HepG2 (cell line): ENCODE results near the gene NELL1. TPM values are rescaled to one million over a fixed set of nuclear protein-coding genes. Genes with fewer than 3 reads are reported as not detected.

Source experiments
- ATAC-seq: fragments of 200-7000 bp; cut with Tn5 transposase; 3 replicates; pipeline ENCODE4 v1.9.1; 2020; ENCODE audit warnings: mild to moderate bottlenecking, moderate library complexity
- BruUV-seq: library from RNA; stranded (reverse); fragments of 400-500 nt; replicated peaks from 2 replicates; lab custom pipeline; 2021; lab: Mats Ljungman, UMichigan
- CTCF ChIA-PET: fragments of 300-600 bp; formaldehyde crosslinking; extraction: SDS; loops from one replicate; lab custom pipeline; 2021; ENCODE audit warnings: low total read pairs, inconsistent platforms, low intra/inter-chr PET ratio; lab: Yijun Ruan, JAX
- POLR2A ChIA-PET: fragments of 350-600 bp; sonication (Branson Sonifier 250); formaldehyde crosslinking; loops from one replicate; lab custom pipeline; 2020; ENCODE audit warnings: antibody characterized with exemption, inconsistent platforms; lab: Yijun Ruan, JAX
- DNase-seq: peaks from one replicate; pipeline ENCODE4 v3.0.0-alpha.2; 2015; ENCODE audit warnings: low spot score
- FAIRE-seq: peaks from 3 replicates; lab custom pipeline; 2011; peaks lifted over from hg19 to GRCh38; lab: Jason Lieb, UNC
- H2AFZ ChIP-seq: one replicate; pipeline ENCODE4 v1.6.1; 2011; ENCODE audit warnings: low read length, inconsistent platforms
- H3K27ac ChIP-seq: fragments of 300-600 bp; 3 replicates; pipeline ENCODE4 v1.8.0; 2011; ENCODE audit warnings: mixed run types, mild to moderate bottlenecking, mixed read lengths, low read length, inconsistent platforms; ENCODE audit not compliant: insufficient read depth; ENCODE audit errors: extremely low read length
- H3K27me3 ChIP-seq, 2 experiments: fragments of 200-600 bp in 1 of 2; 2 replicates in 1 of 2; 3 replicates in 1 of 2; pipeline versions ENCODE4 v1.6.0 to v1.8.0; 2011; ENCODE audit warnings: low read length in 2 of 2, mild to moderate bottlenecking in 2 of 2, moderate library complexity in 2 of 2, inconsistent platforms in 1 of 2; ENCODE audit not compliant: insufficient read depth in 2 of 2, control insufficient read depth in 1 of 2
- H3K36me3 ChIP-seq, 2 experiments: fragments of 200-600 bp in 1 of 2; replicated peaks in 1 of 2; 2 replicates in 1 of 2; 3 replicates in 1 of 2; pipeline versions ENCODE4 v1.5.1 to v1.8.0; 2011; ENCODE audit warnings: low read length in 2 of 2, inconsistent platforms in 1 of 2; ENCODE audit not compliant: insufficient read depth in 2 of 2, control insufficient read depth in 1 of 2
- H3K4me1 ChIP-seq: 2 replicates; pipeline ENCODE4 v1.5.1; 2012; ENCODE audit warnings: low read length, inconsistent platforms; ENCODE audit not compliant: insufficient read depth
- H3K4me2 ChIP-seq: 2 replicates; pipeline ENCODE4 v1.6.0; 2011; ENCODE audit warnings: low read depth, low read length, inconsistent platforms
- H3K4me3 ChIP-seq, 3 experiments: fragments of 200-600 bp in 1 of 3; sonication (generic), shearing (Covaris generic) in 1 of 3; replicated peaks in 1 of 3; 2 replicates each; pipeline ENCODE4 v1.5.1; 2011 to 2016; ENCODE audit warnings: low read length in 3 of 3, inconsistent platforms in 2 of 3, low read depth in 2 of 3, mild to moderate bottlenecking in 2 of 3, control low read depth in 1 of 3, mixed read lengths in 1 of 3; ENCODE audit not compliant: insufficient read depth in 1 of 3
- H3K79me2 ChIP-seq: one replicate; pipeline ENCODE4 v1.6.1; 2011; ENCODE audit warnings: low read length, inconsistent platforms; ENCODE audit not compliant: insufficient read depth
- H3K9ac ChIP-seq: 2 replicates; pipeline ENCODE4 v1.6.0; 2011; ENCODE audit warnings: mild to moderate bottlenecking, low read depth, low read length, inconsistent platforms; ENCODE audit not compliant: insufficient read depth
- H3K9me3 ChIP-seq: 2 replicates; pipeline ENCODE4 v1.5.1; 2012; ENCODE audit warnings: mild to moderate bottlenecking, low read length
- H4K20me1 ChIP-seq: 2 replicates; pipeline ENCODE4 v1.6.0; 2011; ENCODE audit warnings: inconsistent platforms, mild to moderate bottlenecking, low read length, moderate library complexity; ENCODE audit not compliant: insufficient read depth
- EEA1 ChIP-seq: sonication (generic); formaldehyde crosslinking; IDR thresholded peaks from 2 replicates; pipeline ENCODE4 v1.5.1; 2020; ENCODE audit warnings: mild to moderate bottlenecking, missing genetic modification reagents, borderline replicate concordance
- MTA3 ChIP-seq: sonication (generic); formaldehyde crosslinking; IDR thresholded peaks from 2 replicates; pipeline ENCODE4 v1.4.0; 2020; ENCODE audit warnings: missing genetic modification reagents
- ZNF546 ChIP-seq: sonication (generic); formaldehyde crosslinking; conservative IDR thresholded peaks from 2 replicates; pipeline ENCODE4 v1.8.1; 2023; ENCODE audit warnings: mild to moderate bottlenecking, missing genetic modification reagents
- ZNF557 ChIP-seq: sonication (generic); formaldehyde crosslinking; IDR thresholded peaks from 2 replicates; pipeline ENCODE4 v1.4.0; 2020; ENCODE audit warnings: missing genetic modification reagents
- ZNF564 ChIP-seq: sonication (generic); formaldehyde crosslinking; IDR thresholded peaks from 2 replicates; pipeline ENCODE4 v1.8.1; 2023; ENCODE audit warnings: mild to moderate bottlenecking, missing genetic modification reagents
- ZNF709 ChIP-seq: sonication (generic); formaldehyde crosslinking; IDR thresholded peaks from 2 replicates; pipeline ENCODE4 v1.5.0; 2020; ENCODE audit warnings: mild to moderate bottlenecking, missing genetic modification reagents
- WGBS: methylation state at CpG from one replicate; pipeline ENCODE4 v1.1.6; 2017; ENCODE audit warnings: low lambda C conversion rate; 5-methylcytosine and 5-hydroxymethylcytosine counted together
- in situ Hi-C: cut with HindIII; loops from 2 replicates; pipeline ENCODE4 v1.10.0; 2017; ENCODE audit warnings: low pct_unique_long_range_greater_than_20kb; ENCODE audit not compliant: extremely low pct_ligation_motif_present
- intact Hi-C: fragments of 100-400 bp; cut with micrococcal nuclease; formaldehyde crosslinking; loops from one replicate; pipeline ENCODE4 v1.10.0; 2022; ENCODE audit not compliant: unreplicated experiment
- polyA plus RNA-seq, 8 experiments: library from polyadenylated mRNA; depleted of rRNA in 3 of 8; stranded (reverse) in 7 of 8; unstranded in 1 of 8; fragments of >200 nt; fragmentation: Illumina TruSeq in 4 of 8; extraction: Trizol in 4 of 8; gene quantifications; 2 replicates each; pipeline versions ENCODE4 v1.2.1 to v1.2.3, GENCODE V29; 2011 to 2016; ENCODE audit warnings: low read depth in 4 of 8, missing spikeins in 1 of 8, mixed read lengths in 1 of 8; ENCODE audit not compliant: insufficient read depth in 1 of 8
- total RNA-seq, 5 experiments: library from RNA; depleted of rRNA; stranded (reverse); fragments of >200 nt; fragmentation: Illumina TruSeq; extraction: Trizol; gene quantifications; 2 replicates each; pipeline ENCODE4 v1.2.3, GENCODE V29; 2016; ENCODE audit warnings: low read depth in 1 of 5
- TF ChIP-seq, protein P1 (sequence below), 2 experiments: sonication (generic) in 1 of 2; formaldehyde crosslinking in 1 of 2; IDR thresholded peaks; 2 replicates each; pipeline versions ENCODE4 v1.6.1 to v1.9.0; 2014 to 2022; ENCODE audit warnings: antibody characterized with exemption in 1 of 2, borderline replicate concordance in 1 of 2, inconsistent platforms in 1 of 2, low read depth in 1 of 2, missing genetic modification reagents in 1 of 2
- TF ChIP-seq, protein P2 (sequence below): sonication (generic); formaldehyde crosslinking; IDR thresholded peaks from 2 replicates; pipeline ENCODE4 v1.8.0; 2022; ENCODE audit warnings: mild to moderate bottlenecking, missing genetic modification reagents, borderline replicate concordance
- TF ChIP-seq, protein P3 (sequence below): sonication (generic); formaldehyde crosslinking; IDR thresholded peaks from 2 replicates; pipeline ENCODE4 v1.5.0; 2020; ENCODE audit warnings: missing genetic modification reagents
- TF ChIP-seq, protein P4 (sequence below): IDR thresholded peaks from 2 replicates; pipeline ENCODE4 v1.6.1; 2018; ENCODE audit warnings: missing genetic modification reagents

The NELL1 gene
- total and polyA plus RNA-seq, 2 of the 13 experiments (the other 11 are each of a cell fraction or from before 2014, with no cell fraction given), result not detected

DNA sequence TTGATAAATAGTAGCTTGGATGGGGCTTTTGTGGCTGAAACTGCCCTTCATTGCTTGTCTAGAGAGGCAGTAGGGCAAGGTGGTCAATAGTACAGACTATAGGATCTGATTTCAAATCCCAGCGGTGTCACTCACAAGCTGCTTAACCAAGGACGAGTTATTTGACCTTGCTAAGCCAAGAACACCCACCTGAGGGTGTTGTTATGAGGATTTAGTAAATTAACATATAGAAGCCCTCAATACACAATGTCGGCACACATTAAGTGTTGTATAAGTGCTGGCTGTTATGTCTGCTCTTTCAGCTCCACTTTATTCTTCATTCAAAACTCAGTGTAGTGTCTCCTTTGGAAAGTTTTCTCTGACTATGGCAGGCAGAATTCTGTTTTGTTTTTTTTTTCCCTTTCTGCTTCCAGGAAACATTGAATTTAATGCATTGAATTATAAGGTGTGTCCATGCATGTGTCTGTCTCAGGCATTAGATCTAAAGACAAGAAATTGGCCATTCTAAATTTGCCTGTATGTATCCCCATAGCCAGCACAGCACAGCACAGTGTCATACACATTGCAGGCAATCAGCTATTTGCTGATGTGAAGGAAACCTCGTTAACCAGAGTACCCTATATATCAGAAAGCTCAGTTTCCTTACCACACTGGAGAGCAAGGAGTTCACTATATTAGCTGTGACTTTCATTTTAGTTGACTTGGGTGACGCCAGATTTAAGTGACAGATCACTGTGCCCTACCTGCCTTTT is 212.1 kb downstream of the NELL1 start (continued):
- TF ChIP-seq, protein P1, sequence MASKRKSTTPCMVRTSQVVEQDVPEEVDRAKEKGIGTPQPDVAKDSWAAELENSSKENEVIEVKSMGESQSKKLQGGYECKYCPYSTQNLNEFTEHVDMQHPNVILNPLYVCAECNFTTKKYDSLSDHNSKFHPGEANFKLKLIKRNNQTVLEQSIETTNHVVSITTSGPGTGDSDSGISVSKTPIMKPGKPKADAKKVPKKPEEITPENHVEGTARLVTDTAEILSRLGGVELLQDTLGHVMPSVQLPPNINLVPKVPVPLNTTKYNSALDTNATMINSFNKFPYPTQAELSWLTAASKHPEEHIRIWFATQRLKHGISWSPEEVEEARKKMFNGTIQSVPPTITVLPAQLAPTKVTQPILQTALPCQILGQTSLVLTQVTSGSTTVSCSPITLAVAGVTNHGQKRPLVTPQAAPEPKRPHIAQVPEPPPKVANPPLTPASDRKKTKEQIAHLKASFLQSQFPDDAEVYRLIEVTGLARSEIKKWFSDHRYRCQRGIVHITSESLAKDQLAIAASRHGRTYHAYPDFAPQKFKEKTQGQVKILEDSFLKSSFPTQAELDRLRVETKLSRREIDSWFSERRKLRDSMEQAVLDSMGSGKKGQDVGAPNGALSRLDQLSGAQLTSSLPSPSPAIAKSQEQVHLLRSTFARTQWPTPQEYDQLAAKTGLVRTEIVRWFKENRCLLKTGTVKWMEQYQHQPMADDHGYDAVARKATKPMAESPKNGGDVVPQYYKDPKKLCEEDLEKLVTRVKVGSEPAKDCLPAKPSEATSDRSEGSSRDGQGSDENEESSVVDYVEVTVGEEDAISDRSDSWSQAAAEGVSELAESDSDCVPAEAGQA (IDR thresholded peaks at IDR 0.05; ENCODE audit: low read depth), result no peak
- TF ChIP-seq, protein P1 (CRISPR knock-in tag; IDR thresholded peaks at IDR 0.05; ENCODE audit: borderline replicate concordance), result no peak
- TF ChIP-seq, protein P2, sequence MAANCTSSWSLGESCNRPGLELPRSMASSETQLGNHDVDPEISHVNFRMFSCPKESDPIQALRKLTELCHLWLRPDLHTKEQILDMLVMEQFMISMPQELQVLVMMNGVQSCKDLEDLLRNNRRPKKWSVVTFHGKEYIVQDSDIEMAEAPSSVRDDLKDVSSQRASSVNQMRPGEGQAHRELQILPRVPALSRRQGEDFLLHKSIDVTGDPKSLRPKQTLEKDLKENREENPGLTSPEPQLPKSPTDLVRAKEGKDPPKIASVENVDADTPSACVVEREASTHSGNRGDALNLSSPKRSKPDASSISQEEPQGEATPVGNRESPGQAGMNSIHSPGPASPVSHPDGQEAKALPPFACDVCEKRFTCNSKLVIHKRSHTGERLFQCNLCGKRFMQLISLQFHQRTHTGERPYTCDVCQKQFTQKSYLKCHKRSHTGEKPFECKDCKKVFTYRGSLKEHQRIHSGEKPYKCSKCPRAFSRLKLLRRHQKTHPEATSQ, result no peak

DNA sequence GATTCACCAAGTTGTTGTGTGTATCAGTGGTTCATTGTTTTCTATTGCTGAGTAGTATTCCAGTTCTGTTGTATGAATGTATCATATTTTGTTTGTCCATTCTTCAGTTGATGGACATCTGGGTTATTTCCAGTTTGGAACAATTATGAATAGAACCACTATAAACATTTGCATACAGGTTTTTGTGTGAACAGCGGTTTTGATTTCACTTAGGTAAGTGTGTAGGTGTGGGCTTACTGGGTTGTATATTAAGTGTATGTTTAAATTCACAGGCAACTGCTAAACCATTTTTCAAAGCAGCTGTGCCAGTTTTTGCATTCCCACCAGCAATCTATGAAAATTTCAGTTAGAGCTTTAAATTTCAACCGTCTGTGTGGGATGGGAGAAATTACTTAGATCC is 217.8 kb downstream of the NELL1 start:
- CTCF ChIA-PET, result no interaction called here
- H3K27me3 ChIP-seq, result peaks cover 0 to 4% of the 10 kb centered on the region in 2 experiments; a peak in 1 of 5 replicates
- TF ChIP-seq ZNF564 (no peak), ZNF709 (CRISPR knock-in tag) (no peak), ZNF557 (CRISPR knock-in tag) (no peak), MTA3 (CRISPR knock-in tag) (no peak), ZNF546 (CRISPR knock-in tag) (no peak), EEA1 (no peak)
- TF ChIP-seq, protein P3, sequence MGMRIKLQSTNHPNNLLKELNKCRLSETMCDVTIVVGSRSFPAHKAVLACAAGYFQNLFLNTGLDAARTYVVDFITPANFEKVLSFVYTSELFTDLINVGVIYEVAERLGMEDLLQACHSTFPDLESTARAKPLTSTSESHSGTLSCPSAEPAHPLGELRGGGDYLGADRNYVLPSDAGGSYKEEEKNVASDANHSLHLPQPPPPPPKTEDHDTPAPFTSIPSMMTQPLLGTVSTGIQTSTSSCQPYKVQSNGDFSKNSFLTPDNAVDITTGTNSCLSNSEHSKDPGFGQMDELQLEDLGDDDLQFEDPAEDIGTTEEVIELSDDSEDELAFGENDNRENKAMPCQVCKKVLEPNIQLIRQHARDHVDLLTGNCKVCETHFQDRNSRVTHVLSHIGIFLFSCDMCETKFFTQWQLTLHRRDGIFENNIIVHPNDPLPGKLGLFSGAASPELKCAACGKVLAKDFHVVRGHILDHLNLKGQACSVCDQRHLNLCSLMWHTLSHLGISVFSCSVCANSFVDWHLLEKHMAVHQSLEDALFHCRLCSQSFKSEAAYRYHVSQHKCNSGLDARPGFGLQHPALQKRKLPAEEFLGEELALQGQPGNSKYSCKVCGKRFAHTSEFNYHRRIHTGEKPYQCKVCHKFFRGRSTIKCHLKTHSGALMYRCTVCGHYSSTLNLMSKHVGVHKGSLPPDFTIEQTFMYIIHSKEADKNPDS, result no peak
- TF ChIP-seq, protein P4, sequence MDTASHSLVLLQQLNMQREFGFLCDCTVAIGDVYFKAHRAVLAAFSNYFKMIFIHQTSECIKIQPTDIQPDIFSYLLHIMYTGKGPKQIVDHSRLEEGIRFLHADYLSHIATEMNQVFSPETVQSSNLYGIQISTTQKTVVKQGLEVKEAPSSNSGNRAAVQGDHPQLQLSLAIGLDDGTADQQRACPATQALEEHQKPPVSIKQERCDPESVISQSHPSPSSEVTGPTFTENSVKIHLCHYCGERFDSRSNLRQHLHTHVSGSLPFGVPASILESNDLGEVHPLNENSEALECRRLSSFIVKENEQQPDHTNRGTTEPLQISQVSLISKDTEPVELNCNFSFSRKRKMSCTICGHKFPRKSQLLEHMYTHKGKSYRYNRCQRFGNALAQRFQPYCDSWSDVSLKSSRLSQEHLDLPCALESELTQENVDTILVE (CRISPR knock-in tag), result no peak

More for the DNA sequence above, 217.8 kb downstream of the NELL1 start:
- intact Hi-C loops (no loop called here), in situ Hi-C loops (loop anchor here (25.0 kb wide), 1 partner anchor 100 kb away; no protein-coding TSS in a partner anchor)
- BruUV-seq, result no TSS peak
- POLR2A ChIA-PET, result no interaction called here
- Histone ChIP-seq H3K36me3 (no peaks in the 10 kb centered on the region), H4K20me1 (no peaks in the 10 kb centered on the region), H3K9ac (no peak overlapping the region), H3K4me3 (no peak overlapping the region), H3K4me2 (no peak overlapping the region), H3K27ac (no peak overlapping the region), H3K9me3 (no peaks in the 10 kb centered on the region), H2AFZ (no peak overlapping the region), H3K79me2 (no peaks in the 10 kb centered on the region), H3K4me1 (no peaks in the 10 kb centered on the region)
- DNase-seq, result no peak
- WGBS, result 0% methylated on average over 2 of the region's 2 CpGs
- FAIRE-seq, result no peak
- ATAC-seq, result no peak
